Keratinocyte (primary cell): Measurements from ENCODE around the gene RAB19. TPM values are rescaled to one million over a fixed set of nuclear protein-coding genes. Genes with fewer than 3 reads are reported as not detected.

ENCODE experiments used
- DNase-seq: peaks from one replicate; pipeline ENCODE4 v3.0.0-alpha.2; 2011; ENCODE audit warnings: low read depth, missing footprints, low spot score
- FAIRE-seq: peaks from 2 replicates; lab custom pipeline; 2011; peaks lifted over from hg19 to GRCh38; lab: Jason Lieb, UNC
- H2AFZ ChIP-seq: 2 replicates; pipeline ENCODE4 v1.6.0; 2012; ENCODE audit warnings: low read length, control low read depth, inconsistent platforms; ENCODE audit not compliant: control insufficient read depth
- H3K27ac ChIP-seq: 2 replicates; pipeline ENCODE4 v1.5.1; 2011; ENCODE audit warnings: low read length; ENCODE audit not compliant: control insufficient read depth, insufficient read depth
- H3K27me3 ChIP-seq: 3 replicates; pipeline ENCODE4 v1.6.0; 2011; ENCODE audit warnings: low read length; ENCODE audit not compliant: control insufficient read depth, insufficient read depth; ENCODE audit errors: extremely low read depth
- H3K36me3 ChIP-seq, 2 experiments: 2 replicates in 1 of 2; 3 replicates in 1 of 2; pipeline ENCODE4 v1.5.1; 2011; ENCODE audit warnings: low read length in 2 of 2, mild to moderate bottlenecking in 1 of 2; ENCODE audit not compliant: control insufficient read depth in 2 of 2, insufficient read depth in 2 of 2; ENCODE audit errors: extremely low read depth in 1 of 2
- H3K4me1 ChIP-seq: 3 replicates; pipeline ENCODE4 v1.5.1; 2011; ENCODE audit warnings: low read length; ENCODE audit not compliant: control insufficient read depth, insufficient read depth; ENCODE audit errors: extremely low read depth
- H3K4me2 ChIP-seq: 3 replicates; pipeline ENCODE4 v1.6.0; 2011; ENCODE audit warnings: low read depth, low read length; ENCODE audit not compliant: control insufficient read depth, insufficient read depth; ENCODE audit errors: extremely low read depth
- H3K4me3 ChIP-seq, 3 experiments: fragments of 200-600 bp in 1 of 3; sonication (generic) in 1 of 3; 2 replicates in 2 of 3; 3 replicates in 1 of 3; pipeline ENCODE4 v1.5.1; 2011 to 2016; ENCODE audit warnings: low read length in 3 of 3, mild to moderate bottlenecking in 3 of 3, control low read depth in 2 of 3, inconsistent platforms in 1 of 3, low read depth in 1 of 3, mixed read lengths in 1 of 3, mixed run types in 1 of 3, moderate library complexity in 1 of 3; ENCODE audit not compliant: control insufficient read depth in 2 of 3, insufficient read depth in 2 of 3; ENCODE audit errors: extremely low read depth in 1 of 3
- H3K79me2 ChIP-seq: 2 replicates; pipeline ENCODE4 v1.6.0; 2012; ENCODE audit warnings: low read length; ENCODE audit not compliant: control insufficient read depth, insufficient read depth
- H3K9ac ChIP-seq: 3 replicates; pipeline ENCODE4 v1.6.0; 2011; ENCODE audit warnings: low read length; ENCODE audit not compliant: control insufficient read depth, insufficient read depth; ENCODE audit errors: extremely low read depth
- H3K9me1 ChIP-seq: 3 replicates; pipeline ENCODE4 v1.6.0; 2011; ENCODE audit warnings: low read length; ENCODE audit not compliant: control insufficient read depth, insufficient read depth; ENCODE audit errors: extremely low read depth
- H3K9me3 ChIP-seq: 2 replicates; pipeline ENCODE4 v1.5.1; 2012; ENCODE audit warnings: low read depth, low read length; ENCODE audit not compliant: control insufficient read depth
- H4K20me1 ChIP-seq: 3 replicates; pipeline ENCODE4 v1.6.0; 2011; ENCODE audit warnings: low read length; ENCODE audit not compliant: control insufficient read depth, insufficient read depth; ENCODE audit errors: extremely low read depth
- CTCF ChIP-seq, 3 experiments: IDR thresholded peaks in 1 of 3; conservative IDR thresholded peaks in 1 of 3; optimal IDR thresholded peaks in 1 of 3; 2 replicates in 2 of 3; 3 replicates in 1 of 3; pipeline versions ENCODE3 to v1.5.1; 2011; ENCODE audit warnings: low read length in 3 of 3, mild to moderate bottlenecking in 3 of 3, moderate library complexity in 2 of 3, control low read depth in 1 of 3, inconsistent platforms in 1 of 3; ENCODE audit not compliant: insufficient read depth in 2 of 3; ENCODE audit errors: extremely low read depth in 1 of 3
- EZH2 ChIP-seq: IDR thresholded peaks from one replicate; pipeline ENCODE4 v1.6.1; 2012; ENCODE audit warnings: inconsistent platforms, mild to moderate bottlenecking, low read length, moderate library complexity
- dilution Hi-C: fragments of 300-500 bp; cut with MboI; formaldehyde crosslinking; loops from one replicate; pipeline ENCODE4 v1.7.0; 2020; ENCODE audit warnings: low sequenced_read_pairs; ENCODE audit not compliant: extremely low pct_ligation_motif_present
- polyA plus RNA-seq, 5 experiments: library from polyadenylated mRNA; depleted of rRNA in 3 of 5; stranded (reverse) in 3 of 5; stranded (forward) in 1 of 5; unstranded in 1 of 5; fragments of >200 nt; gene quantifications; 1 replicate in 1 of 5; 2 replicates in 3 of 5; 3 replicates in 1 of 5; pipeline versions ENCODE4 v1.2.1 to v1.2.3, GENCODE V29; 2011 to 2012; ENCODE audit warnings: missing spikeins in 2 of 5, low read depth in 1 of 5, low replicate concordance in 1 of 5

RAB19 gene
- polyA plus RNA-seq, 1 donor (not counting 4 experiments of a cell fraction or from before 2014, with no cell fraction given) = not detected

- Histone ChIP-seq H3K4me3 (no peak overlapping the region), H3K36me3 (peaks cover 0 to 4% of the 10 kb centered on the region in 2 experiments), H2AFZ (no peak overlapping the region), H3K79me2 (peaks cover 87% of the 10 kb centered on the region), H3K9me3 (no peaks in the 10 kb centered on the region), H4K20me1 (peaks cover 18% of the 10 kb centered on the region), H3K4me2 (no peak overlapping the region), H3K27ac (no peak overlapping the region), H3K4me1 (peaks cover 9% of the 10 kb centered on the region), H3K9ac (no peak overlapping the region), H3K9me1 (peaks cover 3% of the 10 kb centered on the region), H3K27me3 (no peaks in the 10 kb centered on the region)
- dilution Hi-C loops = no loop called here
- TF ChIP-seq EZH2 (no peak), CTCF (optimal IDR thresholded peaks at IDR 0.05 in 1 of 3, IDR thresholded peaks at IDR 0.05 in 1 of 3, conservative IDR thresholded peaks at IDR 0.05 in 1 of 3; ENCODE audit: extremely low read depth in 1 of 3, insufficient read depth in 2 of 3, low read length in 3 of 3) (no peak)
- DNase-seq (no peak), FAIRE-seq (no peak)
Observed at GRCh38 chr7:140391634-140392033, 12.2 kb upstream of the RAB19 start.

GRCh38 chr7:140393756-140394306, 10.0 kb upstream of the RAB19 start:
- Histone ChIP-seq H3K27ac (no peak overlapping the region), H3K36me3 (peaks cover 0 to 4% of the 10 kb centered on the region in 2 experiments), H3K9ac (no peak overlapping the region), H3K4me3 (no peak overlapping the region), H3K27me3 (no peaks in the 10 kb centered on the region), H3K4me1 (peaks cover 13% of the 10 kb centered on the region), H3K9me3 (no peaks in the 10 kb centered on the region), H3K79me2 (peaks cover 83% of the 10 kb centered on the region), H2AFZ (no peak overlapping the region), H4K20me1 (peaks cover 18% of the 10 kb centered on the region), H3K9me1 (peaks cover 3% of the 10 kb centered on the region), H3K4me2 (no peak overlapping the region)
- dilution Hi-C loops = no loop called here
- FAIRE-seq (no peak), DNase-seq (no peak)
- TF ChIP-seq EZH2 (no peak), CTCF (optimal IDR thresholded peaks at IDR 0.05 in 1 of 3, IDR thresholded peaks at IDR 0.05 in 1 of 3, conservative IDR thresholded peaks at IDR 0.05 in 1 of 3; ENCODE audit: extremely low read depth in 1 of 3, insufficient read depth in 2 of 3, low read length in 3 of 3) (no peak)
